Measurements from ENCODE around the gene LOXHD1. TPM values are rescaled to one million over a fixed set of nuclear protein-coding genes. Genes with fewer than 3 reads are reported as not detected.

The LOXHD1 gene
- total RNA-seq, 1 donor from 2014 or later: not detected

- H3K4me3 ChIP-seq (ENCODE audit: low read depth, low read length): no peak overlapping the region
- DNase-seq (ENCODE audit: low read depth): no peak
- TF ChIP-seq CTCF (conservative IDR thresholded peaks at IDR 0.05; ENCODE audit: low read depth, low read length): no peak
Measured at GRCh38 chr18:46437061-46437460, 220.0 kb downstream of the LOXHD1 start.

- no peak overlapping the region for H3K4me3 ChIP-seq (ENCODE audit: low read depth, low read length)
- no peak for DNase-seq (ENCODE audit: low read depth)
- no peak for TF ChIP-seq CTCF (conservative IDR thresholded peaks at IDR 0.05; ENCODE audit: low read depth, low read length)
Measured at GRCh38 chr18:46436621-46437020, 220.4 kb downstream of the LOXHD1 start.

GRCh38 chr18:46435031-46435430 is 222.0 kb downstream of the LOXHD1 start:
- H3K4me3 ChIP-seq (ENCODE audit: low read depth, low read length): no peak overlapping the region
- DNase-seq (ENCODE audit: low read depth): no peak
- TF ChIP-seq CTCF (conservative IDR thresholded peaks at IDR 0.05; ENCODE audit: low read depth, low read length): no peak

- DNase-seq (ENCODE audit: low read depth): no peak
- TF ChIP-seq CTCF (conservative IDR thresholded peaks at IDR 0.05; ENCODE audit: low read depth, low read length): no peak
- H3K4me3 ChIP-seq (ENCODE audit: low read depth, low read length): no peak overlapping the region
Measured at GRCh38 chr18:46434629-46435028, 222.4 kb downstream of the LOXHD1 start.

- no peak for TF ChIP-seq CTCF (conservative IDR thresholded peaks at IDR 0.05; ENCODE audit: low read depth, low read length)
- DNase-seq (ENCODE audit: low read depth): no peak
- no peak overlapping the region for H3K4me3 ChIP-seq (ENCODE audit: low read depth, low read length)
Measured at GRCh38 chr18:46433121-46433826, 223.7 kb downstream of the LOXHD1 start.

GRCh38 chr18:46431522-46432171 is 225.4 kb downstream of the LOXHD1 start:
- H3K4me3 ChIP-seq (ENCODE audit: low read depth, low read length): no peak overlapping the region
- DNase-seq (ENCODE audit: low read depth): no peak
- TF ChIP-seq CTCF (conservative IDR thresholded peaks at IDR 0.05; ENCODE audit: low read depth, low read length): no peak
